Measurements from ENCODE around the gene INTS11. TPM values are rescaled to one million over a fixed set of nuclear protein-coding genes. Genes with fewer than 3 reads are reported as not detected.

INTS11 gene
- total RNA-seq, 1 experiment from 2014 or later, result 161 TPM

DNA sequence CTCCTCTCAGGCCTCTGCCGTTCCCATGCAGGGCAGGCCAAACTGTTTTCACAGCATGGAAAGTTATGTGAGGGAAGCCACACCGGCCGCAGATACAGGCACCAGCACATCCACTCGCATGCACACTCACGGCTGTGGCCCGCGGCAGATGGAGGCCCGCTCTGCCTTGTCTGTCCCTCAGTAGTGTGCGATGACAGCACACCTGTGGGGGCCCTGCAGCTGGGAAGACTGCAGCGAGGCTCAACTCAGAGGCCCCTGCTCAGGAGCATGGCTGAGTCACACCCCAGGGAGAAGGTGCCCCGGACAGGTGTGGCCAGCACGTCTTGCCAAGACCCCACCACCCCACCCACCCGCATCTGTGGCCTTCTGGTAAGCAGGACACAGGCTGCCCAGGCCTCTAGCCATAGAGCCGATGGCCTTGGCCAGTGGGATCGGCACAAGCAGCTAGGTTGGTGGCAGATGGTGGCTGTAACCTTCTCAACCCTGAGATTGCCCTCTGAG lies 49.5 kb downstream of the INTS11 start:
- H4K20me1 ChIP-seq (ENCODE audit: insufficient read depth), result no peaks in the 10 kb centered on the region
- ATAC-seq, result no peak
- peaks cover 15 to 37% of the 10 kb centered on the region in 2 experiments; a peak in 3 of 4 replicates for H3K4me1 ChIP-seq (ENCODE audit: control insufficient read depth in 1 of 2, insufficient read depth in 2 of 2, low read length in 2 of 2)
- no peak for DNase-seq (ENCODE audit: low read depth, low spot score)
- BruUV-seq (replicated peaks), result no TSS peak
- intact Hi-C loops (cut with micrococcal nuclease), result no loop called here
- TF ChIP-seq SRF (IDR thresholded peaks at IDR 0.05; ENCODE audit: low read depth) (no peak), CEBPB (IDR thresholded peaks at IDR 0.05; ENCODE audit: low read depth) (no peak), JUND (IDR thresholded peaks at IDR 0.05) (no peak), EGR1 (IDR thresholded peaks at IDR 0.05; ENCODE audit: low read depth) (no peak), YY1 (IDR thresholded peaks at IDR 0.05; ENCODE audit: extremely low read depth, insufficient replicate concordance, low read depth, low read length) (no peak), MAX (IDR thresholded peaks at IDR 0.05) (no peak), ELF1 (IDR thresholded peaks at IDR 0.05; ENCODE audit: borderline replicate concordance, low read depth) (no peak), POLR2A (IDR thresholded peaks at IDR 0.05; ENCODE audit: borderline replicate concordance, extremely low read depth, insufficient read depth, insufficient read length) (no peak), ZNF274 (IDR thresholded peaks at IDR 0.05; ENCODE audit: low read depth, low read length) (no peak), RAD21 (IDR thresholded peaks at IDR 0.05; ENCODE audit: low read depth) (no peak), EZH2 (IDR thresholded peaks at IDR 0.05) (no peak), TCF7L2 (IDR thresholded peaks at IDR 0.05; ENCODE audit: borderline replicate concordance, extremely low read depth, insufficient read depth, insufficient read length) (no peak)
- TF ChIP-seq, protein P1, sequence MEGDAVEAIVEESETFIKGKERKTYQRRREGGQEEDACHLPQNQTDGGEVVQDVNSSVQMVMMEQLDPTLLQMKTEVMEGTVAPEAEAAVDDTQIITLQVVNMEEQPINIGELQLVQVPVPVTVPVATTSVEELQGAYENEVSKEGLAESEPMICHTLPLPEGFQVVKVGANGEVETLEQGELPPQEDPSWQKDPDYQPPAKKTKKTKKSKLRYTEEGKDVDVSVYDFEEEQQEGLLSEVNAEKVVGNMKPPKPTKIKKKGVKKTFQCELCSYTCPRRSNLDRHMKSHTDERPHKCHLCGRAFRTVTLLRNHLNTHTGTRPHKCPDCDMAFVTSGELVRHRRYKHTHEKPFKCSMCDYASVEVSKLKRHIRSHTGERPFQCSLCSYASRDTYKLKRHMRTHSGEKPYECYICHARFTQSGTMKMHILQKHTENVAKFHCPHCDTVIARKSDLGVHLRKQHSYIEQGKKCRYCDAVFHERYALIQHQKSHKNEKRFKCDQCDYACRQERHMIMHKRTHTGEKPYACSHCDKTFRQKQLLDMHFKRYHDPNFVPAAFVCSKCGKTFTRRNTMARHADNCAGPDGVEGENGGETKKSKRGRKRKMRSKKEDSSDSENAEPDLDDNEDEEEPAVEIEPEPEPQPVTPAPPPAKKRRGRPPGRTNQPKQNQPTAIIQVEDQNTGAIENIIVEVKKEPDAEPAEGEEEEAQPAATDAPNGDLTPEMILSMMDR (IDR thresholded peaks at IDR 0.05 in 2 of 3, conservative IDR thresholded peaks at IDR 0.05 in 1 of 3; ENCODE audit: borderline replicate concordance in 1 of 3, insufficient read depth in 1 of 3, low read depth in 2 of 3, low read length in 2 of 3), result no peak
- TF ChIP-seq, protein P2, sequence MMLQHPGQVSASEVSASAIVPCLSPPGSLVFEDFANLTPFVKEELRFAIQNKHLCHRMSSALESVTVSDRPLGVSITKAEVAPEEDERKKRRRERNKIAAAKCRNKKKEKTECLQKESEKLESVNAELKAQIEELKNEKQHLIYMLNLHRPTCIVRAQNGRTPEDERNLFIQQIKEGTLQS (IDR thresholded peaks at IDR 0.05), result no peak
- H3K9ac ChIP-seq (ENCODE audit: low read length), result no peak overlapping the region; the same call in 1 of the 2 replicates
- H3K36me3 ChIP-seq (ENCODE audit: control insufficient read depth in 1 of 2, insufficient read depth in 2 of 2, low read length in 2 of 2), result peaks cover 0 to 4% of the 10 kb centered on the region in 2 experiments; a peak in 1 of 4 replicates
- H3K27ac ChIP-seq (ENCODE audit: low read depth, low read length), result peak overlapping the region; percentile 71; the same call in 1 of the 2 replicates
- H3K9me2 ChIP-seq (ENCODE audit: insufficient read depth), result no peaks in the 10 kb centered on the region
- no peaks in the 10 kb centered on the region for H3K9me3 ChIP-seq (ENCODE audit: control insufficient read depth in 1 of 2, insufficient read depth in 1 of 2, low read depth in 1 of 2, low read length in 2 of 2)
- no peaks in the 10 kb centered on the region for H3K27me3 ChIP-seq (ENCODE audit: insufficient read depth, low read length)
- ChIA-PET RAD21 (ENCODE audit: low non-redundant PET in 1 of 2, low total read pairs in 2 of 2, uncharacterized antibody in 2 of 2, unreplicated experiment in 2 of 2) (no interaction called here), CTCF (no interaction called here), POLR2A (no interaction called here)
- H2AFZ ChIP-seq (ENCODE audit: low read depth, low read length, poor library complexity, severe bottlenecking), result no peak overlapping the region
- H3K79me2 ChIP-seq (ENCODE audit: insufficient read depth, low read length), result peaks cover 35% of the 10 kb centered on the region
- H3K4me2 ChIP-seq (ENCODE audit: low read length), result peak overlapping the region; percentile 87
- H3K4me3 ChIP-seq (replicated peaks in 1 of 2; ENCODE audit: low read depth in 1 of 2, low read length in 2 of 2), result peak overlapping the region; percentile 87 to 95; a peak in 3 of 4 replicates

Measured in HCT116 (cell line).